ENCODE results near the gene ABCB4. TPM values are rescaled to one million over a fixed set of nuclear protein-coding genes. Genes with fewer than 3 reads are reported as not detected.

Gene ABCB4
- total and polyA plus RNA-seq, 2 experiments from 2014 or later, result 1.2 to 1.5 TPM

DNA sequence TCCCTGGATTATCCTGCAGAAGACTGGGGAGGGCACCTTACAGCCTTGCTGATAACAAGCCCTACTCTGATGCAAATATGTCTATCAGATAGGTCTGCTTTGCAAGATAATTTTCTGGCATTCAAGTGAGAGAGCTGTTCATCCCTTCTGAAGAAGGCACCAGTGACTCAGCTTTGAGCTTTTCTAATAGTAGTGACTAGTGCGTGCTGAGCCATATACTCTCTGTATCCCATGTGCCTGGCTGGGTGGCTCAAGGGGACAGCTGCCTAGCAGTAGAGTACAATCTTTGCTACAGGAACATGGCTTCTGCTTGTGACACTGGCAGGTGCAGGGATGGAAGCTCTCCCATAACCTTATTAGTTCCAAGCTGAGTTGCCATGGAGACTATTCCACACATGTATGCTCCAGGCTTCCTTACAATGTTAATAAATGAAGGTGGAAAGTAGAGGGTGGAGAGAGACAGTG is 35.0 kb upstream of the ABCB4 start:
- Histone ChIP-seq H2AFZ (no peak overlapping the region), H3K27ac (ENCODE audit: low read depth) (no peak overlapping the region), H3K4me2 (no peak overlapping the region), H3K79me2 (replicated peaks; ENCODE audit: insufficient read depth) (no peaks in the 10 kb centered on the region), H3F3A (replicated peaks; ENCODE audit: low read depth) (no peaks in the 10 kb centered on the region), H3K4me3 (no peak overlapping the region), H3K36me3 (ENCODE audit: insufficient read depth) (no peaks in the 10 kb centered on the region), H3K9me2 (ENCODE audit: insufficient read depth) (peaks cover 3% of the 10 kb centered on the region; the same call in 1 of the 2 replicates), H3K27me3 (ENCODE audit: insufficient read depth) (no peaks in the 10 kb centered on the region), H3K4me1 (ENCODE audit: insufficient read depth) (peaks cover 10% of the 10 kb centered on the region), H4K20me1 (replicated peaks; ENCODE audit: insufficient read depth) (no peaks in the 10 kb centered on the region)
- Mint-ChIP-seq H3K4me3 (no peak overlapping the region), H3K27me3 (ENCODE audit: insufficient read depth, low read depth, poor library complexity) (peaks cover 2% of the 10 kb centered on the region), H3K27ac (peak overlapping the region; percentile 1; the same call in 1 of the 2 replicates), H3K9me3 (no peaks in the 10 kb centered on the region), H3K36me3 (ENCODE audit: low read depth) (no peaks in the 10 kb centered on the region), H3K4me1 (peaks cover 12% of the 10 kb centered on the region)
- ATAC-seq (no peak), DNase-seq (ENCODE audit: low spot score) (peak; percentile 17)
- TF ChIP-seq, protein P1, sequence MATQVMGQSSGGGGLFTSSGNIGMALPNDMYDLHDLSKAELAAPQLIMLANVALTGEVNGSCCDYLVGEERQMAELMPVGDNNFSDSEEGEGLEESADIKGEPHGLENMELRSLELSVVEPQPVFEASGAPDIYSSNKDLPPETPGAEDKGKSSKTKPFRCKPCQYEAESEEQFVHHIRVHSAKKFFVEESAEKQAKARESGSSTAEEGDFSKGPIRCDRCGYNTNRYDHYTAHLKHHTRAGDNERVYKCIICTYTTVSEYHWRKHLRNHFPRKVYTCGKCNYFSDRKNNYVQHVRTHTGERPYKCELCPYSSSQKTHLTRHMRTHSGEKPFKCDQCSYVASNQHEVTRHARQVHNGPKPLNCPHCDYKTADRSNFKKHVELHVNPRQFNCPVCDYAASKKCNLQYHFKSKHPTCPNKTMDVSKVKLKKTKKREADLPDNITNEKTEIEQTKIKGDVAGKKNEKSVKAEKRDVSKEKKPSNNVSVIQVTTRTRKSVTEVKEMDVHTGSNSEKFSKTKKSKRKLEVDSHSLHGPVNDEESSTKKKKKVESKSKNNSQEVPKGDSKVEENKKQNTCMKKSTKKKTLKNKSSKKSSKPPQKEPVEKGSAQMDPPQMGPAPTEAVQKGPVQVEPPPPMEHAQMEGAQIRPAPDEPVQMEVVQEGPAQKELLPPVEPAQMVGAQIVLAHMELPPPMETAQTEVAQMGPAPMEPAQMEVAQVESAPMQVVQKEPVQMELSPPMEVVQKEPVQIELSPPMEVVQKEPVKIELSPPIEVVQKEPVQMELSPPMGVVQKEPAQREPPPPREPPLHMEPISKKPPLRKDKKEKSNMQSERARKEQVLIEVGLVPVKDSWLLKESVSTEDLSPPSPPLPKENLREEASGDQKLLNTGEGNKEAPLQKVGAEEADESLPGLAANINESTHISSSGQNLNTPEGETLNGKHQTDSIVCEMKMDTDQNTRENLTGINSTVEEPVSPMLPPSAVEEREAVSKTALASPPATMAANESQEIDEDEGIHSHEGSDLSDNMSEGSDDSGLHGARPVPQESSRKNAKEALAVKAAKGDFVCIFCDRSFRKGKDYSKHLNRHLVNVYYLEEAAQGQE (IDR thresholded peaks at IDR 0.05; ENCODE audit: unreplicated experiment), result no peak
- no peak for TF ChIP-seq EZH2phosphoT487 (IDR thresholded peaks at IDR 0.05; ENCODE audit: unreplicated experiment)
- TF ChIP-seq POLR2AphosphoS5 (IDR thresholded peaks at IDR 0.05; ENCODE audit: low read depth), result no peak
- TF ChIP-seq JUNB (IDR thresholded peaks at IDR 0.05; ENCODE audit: unreplicated experiment), result no peak
- no peak for TF ChIP-seq EZH2 (IDR thresholded peaks at IDR 0.05; ENCODE audit: low read depth, unreplicated experiment)
- TF ChIP-seq STAT1 (IDR thresholded peaks at IDR 0.05; ENCODE audit: unreplicated experiment), result no peak
- TF ChIP-seq, protein P2, sequence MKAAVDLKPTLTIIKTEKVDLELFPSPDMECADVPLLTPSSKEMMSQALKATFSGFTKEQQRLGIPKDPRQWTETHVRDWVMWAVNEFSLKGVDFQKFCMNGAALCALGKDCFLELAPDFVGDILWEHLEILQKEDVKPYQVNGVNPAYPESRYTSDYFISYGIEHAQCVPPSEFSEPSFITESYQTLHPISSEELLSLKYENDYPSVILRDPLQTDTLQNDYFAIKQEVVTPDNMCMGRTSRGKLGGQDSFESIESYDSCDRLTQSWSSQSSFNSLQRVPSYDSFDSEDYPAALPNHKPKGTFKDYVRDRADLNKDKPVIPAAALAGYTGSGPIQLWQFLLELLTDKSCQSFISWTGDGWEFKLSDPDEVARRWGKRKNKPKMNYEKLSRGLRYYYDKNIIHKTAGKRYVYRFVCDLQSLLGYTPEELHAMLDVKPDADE (IDR thresholded peaks at IDR 0.05), result no peak

DNA sequence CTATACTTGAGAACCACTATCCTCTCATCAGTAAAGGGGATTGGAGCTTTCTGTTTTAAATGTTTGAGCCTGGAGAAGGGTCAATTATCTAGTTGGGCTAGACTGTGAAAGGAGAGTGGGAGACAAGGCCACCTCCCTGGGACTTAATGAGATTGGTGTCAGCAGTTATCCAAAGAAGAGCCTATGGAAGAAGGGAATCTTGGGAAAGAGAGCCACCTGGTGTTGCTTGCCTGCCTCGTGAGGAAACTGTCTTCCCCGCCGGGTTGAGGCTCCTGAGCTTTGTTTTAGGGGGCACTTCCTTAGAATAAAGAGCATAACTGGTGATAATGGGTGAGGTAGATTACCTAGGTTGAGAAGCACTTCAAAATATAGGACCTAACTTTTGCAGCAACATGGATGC is 32.0 kb upstream of the ABCB4 start:
- Histone ChIP-seq H4K20me1 (replicated peaks; ENCODE audit: insufficient read depth) (no peaks in the 10 kb centered on the region), H2AFZ (no peak overlapping the region; the same call in 1 of the 2 replicates), H3K36me3 (ENCODE audit: insufficient read depth) (no peaks in the 10 kb centered on the region), H3K4me3 (no peak overlapping the region), H3K79me2 (replicated peaks; ENCODE audit: insufficient read depth) (no peaks in the 10 kb centered on the region), H3K4me2 (no peak overlapping the region), H3K27me3 (ENCODE audit: insufficient read depth) (no peaks in the 10 kb centered on the region), H3K27ac (ENCODE audit: low read depth) (no peak overlapping the region), H3K9me2 (ENCODE audit: insufficient read depth) (no peaks in the 10 kb centered on the region), H3K4me1 (ENCODE audit: insufficient read depth) (peaks cover 10% of the 10 kb centered on the region), H3F3A (replicated peaks; ENCODE audit: low read depth) (no peaks in the 10 kb centered on the region)
- TF ChIP-seq, protein P3, sequence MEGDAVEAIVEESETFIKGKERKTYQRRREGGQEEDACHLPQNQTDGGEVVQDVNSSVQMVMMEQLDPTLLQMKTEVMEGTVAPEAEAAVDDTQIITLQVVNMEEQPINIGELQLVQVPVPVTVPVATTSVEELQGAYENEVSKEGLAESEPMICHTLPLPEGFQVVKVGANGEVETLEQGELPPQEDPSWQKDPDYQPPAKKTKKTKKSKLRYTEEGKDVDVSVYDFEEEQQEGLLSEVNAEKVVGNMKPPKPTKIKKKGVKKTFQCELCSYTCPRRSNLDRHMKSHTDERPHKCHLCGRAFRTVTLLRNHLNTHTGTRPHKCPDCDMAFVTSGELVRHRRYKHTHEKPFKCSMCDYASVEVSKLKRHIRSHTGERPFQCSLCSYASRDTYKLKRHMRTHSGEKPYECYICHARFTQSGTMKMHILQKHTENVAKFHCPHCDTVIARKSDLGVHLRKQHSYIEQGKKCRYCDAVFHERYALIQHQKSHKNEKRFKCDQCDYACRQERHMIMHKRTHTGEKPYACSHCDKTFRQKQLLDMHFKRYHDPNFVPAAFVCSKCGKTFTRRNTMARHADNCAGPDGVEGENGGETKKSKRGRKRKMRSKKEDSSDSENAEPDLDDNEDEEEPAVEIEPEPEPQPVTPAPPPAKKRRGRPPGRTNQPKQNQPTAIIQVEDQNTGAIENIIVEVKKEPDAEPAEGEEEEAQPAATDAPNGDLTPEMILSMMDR (conservative IDR thresholded peaks at IDR 0.05; ENCODE audit: low read depth in 2 of 2), result peak; percentile 46 to 69
- no peak for TF ChIP-seq CREB1 (CRISPR knock-in tag; IDR thresholded peaks at IDR 0.05; ENCODE audit: low read depth)
- no peaks in the 10 kb centered on the region for H3K9me3 Mint-ChIP-seq
- H3K4me1 Mint-ChIP-seq, result peaks cover 7% of the 10 kb centered on the region; the same call in 2 of the 3 replicates
- peak; percentile 79 for ATAC-seq
- no peaks in the 10 kb centered on the region for H3K27me3 Mint-ChIP-seq (ENCODE audit: insufficient read depth, low read depth, poor library complexity)
- no peak overlapping the region for H3K27ac Mint-ChIP-seq
- peak; percentile 51 for DNase-seq (ENCODE audit: low spot score)
- no peak overlapping the region for H3K4me3 Mint-ChIP-seq
- no peaks in the 10 kb centered on the region for H3K36me3 Mint-ChIP-seq (ENCODE audit: low read depth)

Measured in GM23338 (cell line).